DMS114 treated with DMSO at 0.1 percent for 48 hours (cell line): Measurements from ENCODE around the gene STRA8.

ENCODE experiments used
- DNase-seq: peaks from one replicate; lab custom pipeline; 2025; ENCODE audit not compliant: unreplicated experiment; lab: John Stamatoyannopoulos, UW

The STRA8 gene

DNA sequence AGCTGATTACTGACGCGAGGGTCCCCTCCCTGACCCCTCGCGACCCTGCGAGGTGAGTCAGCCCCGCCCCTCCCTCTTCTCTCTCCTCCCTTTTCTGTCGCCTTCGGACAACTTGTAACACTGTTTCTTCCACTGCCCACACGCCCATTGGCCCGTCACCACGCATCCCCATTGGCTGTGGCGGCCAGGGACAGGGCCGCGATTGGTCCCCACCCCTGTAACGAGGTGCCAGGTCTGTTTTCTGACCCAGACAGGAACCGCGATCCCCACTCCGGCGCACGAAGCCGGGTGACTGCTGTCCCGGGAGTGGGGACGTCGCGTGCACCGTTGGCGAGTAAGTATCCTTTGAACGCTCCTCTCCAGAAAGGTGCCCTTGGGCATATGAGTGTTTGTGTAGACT, at the start of gene STRA8:
Gene STRA8 (plus strand): TSS at position 269 of the 400 bp plus-strand sequence. CDS start 6,687 bp downstream, outside the sequence.
- no peak for DNase-seq

GRCh38 chr7:135184254-135184841, 49.3 kb upstream of the STRA8 start:
- DNase-seq: no peak

DNA sequence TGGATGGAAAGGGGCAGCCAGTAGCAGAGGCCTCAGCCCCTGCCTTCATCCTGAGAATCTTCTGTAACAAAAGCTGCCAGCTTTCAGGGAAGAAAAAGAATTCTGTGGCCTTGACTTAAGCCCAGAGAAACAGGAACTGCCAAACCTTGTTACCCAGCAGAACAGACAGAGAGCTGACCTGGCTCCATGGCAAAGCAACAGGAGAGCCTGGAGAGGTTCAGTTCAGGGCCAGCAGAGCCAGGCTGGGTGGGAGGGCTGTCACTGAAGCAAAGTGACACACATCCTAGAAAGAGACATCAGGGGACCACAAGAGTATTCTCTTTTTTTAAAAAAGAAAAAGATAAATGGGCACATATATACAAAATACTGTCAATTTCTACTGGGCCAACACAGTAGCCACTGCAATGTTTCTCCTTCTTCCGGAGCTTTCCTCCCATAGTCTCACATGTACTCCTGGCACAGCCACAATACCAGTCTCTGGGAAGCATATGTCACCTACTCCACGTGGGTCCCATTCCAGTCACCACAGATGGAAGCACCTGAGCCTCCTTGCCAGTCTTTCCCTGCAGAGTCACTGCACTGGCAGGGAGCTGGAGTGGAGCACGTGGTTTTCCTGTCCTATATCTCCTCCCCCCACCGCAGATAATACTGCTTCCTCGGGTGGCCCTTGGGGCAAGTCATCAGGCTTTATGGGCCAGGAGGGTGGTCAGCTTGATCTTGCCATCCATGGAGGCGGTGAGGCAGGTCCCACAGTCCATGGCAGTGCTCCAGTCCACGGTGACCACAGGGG, 48.0 kb upstream of the STRA8 start:
- no peak for DNase-seq

DNA sequence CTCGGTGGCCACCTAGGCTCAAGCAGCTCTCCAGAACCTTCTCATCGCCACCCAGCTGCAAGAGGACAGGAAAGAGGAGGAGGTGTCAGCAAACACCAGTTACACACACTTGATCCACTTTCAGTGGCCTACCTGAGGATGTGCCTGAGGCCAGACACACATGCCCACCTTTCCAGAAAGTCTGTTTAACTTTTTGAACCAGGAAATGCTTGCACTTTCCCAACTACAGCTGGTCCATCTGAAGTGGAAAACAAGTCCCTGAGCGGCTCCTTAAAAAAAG, 47.4 kb upstream of the STRA8 start:
- no peak for DNase-seq

DNA sequence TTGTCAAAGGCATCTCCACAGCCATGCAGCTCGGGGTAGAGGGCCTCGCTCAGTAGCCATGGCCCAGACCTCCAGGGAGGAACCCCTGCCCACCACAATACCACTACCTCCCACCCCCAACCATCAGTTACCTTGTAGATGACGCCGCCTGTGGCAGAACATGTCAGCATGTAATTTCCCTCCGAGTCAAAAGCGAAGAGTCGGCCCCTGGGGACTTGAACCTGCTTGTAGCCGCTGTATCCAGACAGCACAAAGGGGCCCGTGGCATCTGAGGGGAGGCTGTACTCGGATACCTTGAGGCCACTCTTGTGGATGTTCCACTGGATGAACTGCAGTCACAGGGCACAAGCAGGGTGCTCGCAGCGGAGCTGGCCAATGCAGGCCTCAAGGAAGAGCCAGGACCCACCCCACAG, 46.8 kb upstream of the STRA8 start:
- no peak for DNase-seq

DNA sequence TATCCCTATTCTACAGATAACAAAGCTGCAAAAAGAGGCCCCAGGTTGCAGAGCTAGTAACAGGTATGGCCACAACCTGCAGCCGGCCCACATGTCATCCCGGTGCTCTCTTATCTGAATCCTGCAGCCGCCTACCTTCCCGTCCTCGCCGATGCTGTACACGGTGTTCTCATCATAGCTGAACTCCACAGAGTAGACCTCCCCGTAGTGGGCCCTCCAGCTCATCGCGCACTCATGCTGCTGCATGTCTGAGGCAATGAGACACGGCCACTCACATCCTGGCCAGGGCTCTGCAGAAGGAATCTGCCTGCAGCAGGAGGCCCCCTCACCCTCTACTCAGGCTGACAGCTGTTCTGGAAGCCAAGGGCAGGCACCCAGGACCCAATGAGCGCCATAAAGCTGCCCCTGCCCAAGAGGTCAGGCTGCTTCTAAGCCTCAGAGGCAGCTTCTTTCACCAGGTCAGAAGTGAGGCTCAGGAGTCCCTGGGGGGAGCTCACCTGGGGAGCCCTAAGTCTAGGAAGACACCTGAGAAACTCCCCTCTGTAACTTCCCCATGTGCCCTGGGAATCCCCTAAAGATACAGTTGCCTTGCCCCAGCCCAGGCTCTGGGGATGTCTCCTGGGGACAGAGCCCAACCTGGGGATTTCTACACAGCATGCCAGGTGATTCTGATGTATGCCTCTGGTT, 45.2 kb upstream of the STRA8 start:
- DNase-seq: no peak

DNA sequence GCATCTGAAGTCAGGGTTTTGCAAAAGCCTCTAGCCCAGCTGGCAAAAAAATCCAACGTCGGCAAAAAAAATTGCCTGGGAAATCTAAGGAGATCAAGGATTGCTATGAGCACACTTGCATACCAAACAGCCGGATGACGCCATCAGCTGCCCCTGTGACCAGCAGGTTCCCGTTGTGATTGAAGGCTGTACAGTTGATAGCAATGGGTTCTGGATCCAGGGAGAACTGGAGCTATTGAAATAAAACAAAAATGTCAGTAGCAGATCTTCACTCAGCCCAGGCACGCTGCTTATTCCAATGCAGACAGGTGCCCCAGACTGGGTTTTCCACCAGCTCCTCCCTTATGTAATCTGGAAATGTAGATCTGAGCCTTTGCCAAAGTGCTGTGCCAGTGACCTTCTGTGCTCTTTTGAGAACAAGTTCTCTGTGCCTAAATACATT, 44.4 kb upstream of the STRA8 start:
- no peak for DNase-seq

DNA sequence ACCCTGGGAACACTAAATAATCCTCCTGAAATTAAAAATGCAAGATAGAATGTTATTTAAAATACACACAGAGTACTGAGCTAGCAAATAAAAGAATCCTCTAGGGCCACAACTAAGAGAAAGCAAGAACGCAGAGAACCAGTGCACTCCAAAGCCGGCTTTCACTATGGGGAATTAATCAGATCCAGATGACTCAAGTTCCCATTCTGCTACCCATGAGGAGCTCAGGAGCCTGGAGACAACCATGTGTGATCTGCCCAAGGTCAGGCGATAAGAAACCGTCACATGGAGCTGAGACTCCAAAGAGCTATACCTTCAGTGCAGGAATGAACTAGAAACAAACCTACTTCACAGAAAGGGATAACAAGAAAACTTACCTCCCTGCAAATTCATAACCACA, 43.7 kb upstream of the STRA8 start:
- no peak for DNase-seq

DNA sequence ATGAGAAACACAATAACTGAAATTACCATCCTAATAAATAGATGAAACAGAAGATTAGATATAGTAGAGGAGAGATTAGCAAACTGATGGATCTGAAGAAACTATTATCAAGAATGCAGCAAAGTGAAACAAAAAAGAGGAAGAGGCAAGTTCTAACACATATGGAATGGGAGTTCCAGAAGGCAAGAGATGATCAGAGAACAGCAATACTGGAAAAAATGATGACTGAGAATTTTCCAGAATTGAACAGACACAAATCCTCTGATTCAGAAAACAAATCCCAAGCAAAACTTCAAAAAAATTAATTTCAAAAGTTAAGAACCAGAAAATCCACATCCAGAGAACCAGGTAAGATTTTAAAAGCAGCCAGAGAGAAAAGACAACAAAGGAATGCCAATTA, 42.9 kb upstream of the STRA8 start:
- DNase-seq: no peak

DNA sequence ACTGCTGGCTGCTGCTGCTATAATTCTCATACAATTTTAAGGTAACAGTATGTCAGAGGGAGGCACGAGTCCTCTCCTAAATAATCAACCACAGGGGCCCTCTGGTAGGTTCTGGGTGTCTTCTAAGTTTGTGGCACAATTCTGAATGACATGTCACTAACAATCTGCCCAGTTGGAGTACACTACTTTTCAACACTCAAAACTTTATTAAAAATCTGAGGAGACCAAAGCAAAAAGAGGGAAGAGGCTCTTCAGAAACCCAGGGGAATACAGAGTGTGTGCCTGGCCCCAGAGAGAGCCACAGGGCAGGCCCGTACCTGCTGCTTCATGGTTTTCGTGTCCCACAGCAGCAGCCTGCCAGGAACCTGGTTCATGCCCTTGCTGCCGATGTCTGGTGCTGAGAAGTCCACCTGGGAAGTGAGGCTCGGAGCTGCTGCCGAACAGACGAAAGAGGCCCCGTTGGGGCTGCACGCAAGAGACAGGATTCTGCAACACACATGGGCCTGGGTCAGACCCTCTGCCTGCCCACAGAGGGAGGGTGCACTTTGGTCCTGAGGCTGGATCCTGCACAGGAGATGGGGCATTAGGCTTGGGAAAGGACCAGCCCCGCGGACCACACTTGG, 40.6 kb upstream of the STRA8 start:
- DNase-seq: no peak

DNA sequence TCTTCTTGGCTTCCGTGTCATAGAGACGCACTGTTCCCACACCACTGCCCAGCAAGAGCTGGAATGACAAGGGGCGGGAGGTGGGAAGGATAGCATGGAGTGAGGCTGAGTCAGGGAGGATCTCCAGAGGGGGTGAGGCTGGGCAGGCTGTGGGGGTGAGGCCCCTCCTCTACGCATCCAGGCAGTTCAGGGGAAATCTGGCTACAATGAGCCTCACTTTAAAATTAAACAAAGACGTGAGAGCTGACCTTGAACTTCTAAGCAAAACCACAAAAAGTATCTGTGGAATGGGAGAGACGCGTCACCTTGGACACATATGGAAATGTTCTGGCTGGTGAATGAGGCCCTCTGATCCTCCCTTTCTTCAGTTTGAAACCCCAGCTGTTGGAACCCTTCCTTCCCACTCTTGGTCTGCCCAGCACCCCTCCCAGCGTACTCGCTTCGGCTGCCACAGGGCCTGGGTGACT, 40.0 kb upstream of the STRA8 start:
- no peak for DNase-seq

DNA sequence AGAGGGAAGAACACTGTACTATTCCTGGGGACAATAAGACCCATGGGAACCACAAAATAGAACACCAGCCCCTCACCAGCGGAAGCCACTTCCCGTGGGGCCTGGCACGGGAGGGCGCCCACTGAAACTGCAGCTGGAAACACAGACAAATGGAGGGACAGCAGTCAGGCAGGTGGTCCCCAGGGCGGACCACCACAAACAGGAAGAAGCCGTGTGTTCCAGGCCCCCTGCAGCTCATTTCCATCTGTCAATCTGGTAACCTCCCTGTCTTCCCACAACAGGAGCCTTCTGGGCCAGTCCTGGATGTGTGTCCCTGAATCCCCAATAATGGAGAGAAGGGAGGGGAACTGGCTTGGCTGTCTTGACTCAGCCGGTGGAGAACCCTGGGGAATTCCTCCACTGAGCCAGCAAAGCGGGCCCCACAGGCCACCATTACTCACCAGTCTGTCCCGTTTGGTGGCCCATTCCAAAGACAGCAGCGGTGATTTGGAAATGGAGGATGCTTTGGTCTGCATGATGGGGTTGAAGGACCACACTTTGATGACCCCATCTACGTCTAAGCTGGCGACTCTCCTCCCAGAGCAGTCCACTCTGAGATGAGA, 39.0 kb upstream of the STRA8 start:
- DNase-seq: no peak

GRCh38 chr7:135195156-135195555, 38.5 kb upstream of the STRA8 start:
- no peak for DNase-seq

GRCh38 chr7:135195968-135196629, 37.5 kb upstream of the STRA8 start:
- no peak for DNase-seq

DNA sequence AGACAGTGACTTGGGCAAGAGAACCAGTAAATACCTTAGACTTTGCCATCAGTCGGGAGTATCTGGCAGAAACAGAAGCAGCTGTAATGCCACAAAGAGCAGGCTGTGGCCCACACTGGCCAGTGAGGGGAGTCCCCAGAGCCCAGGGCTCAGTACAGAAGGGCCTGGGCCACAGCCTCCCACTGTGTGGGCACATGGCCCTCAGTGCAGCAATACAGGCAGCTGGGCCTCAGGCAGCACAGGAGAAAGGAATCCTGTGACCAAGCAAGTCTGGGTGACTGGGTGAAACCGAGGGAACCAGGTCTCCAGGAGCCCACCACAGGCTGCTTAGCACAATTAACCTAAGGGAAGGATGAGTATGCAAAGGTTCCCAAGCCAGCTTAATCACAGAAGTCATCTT, 36.3 kb upstream of the STRA8 start:
- no peak for DNase-seq

DNA sequence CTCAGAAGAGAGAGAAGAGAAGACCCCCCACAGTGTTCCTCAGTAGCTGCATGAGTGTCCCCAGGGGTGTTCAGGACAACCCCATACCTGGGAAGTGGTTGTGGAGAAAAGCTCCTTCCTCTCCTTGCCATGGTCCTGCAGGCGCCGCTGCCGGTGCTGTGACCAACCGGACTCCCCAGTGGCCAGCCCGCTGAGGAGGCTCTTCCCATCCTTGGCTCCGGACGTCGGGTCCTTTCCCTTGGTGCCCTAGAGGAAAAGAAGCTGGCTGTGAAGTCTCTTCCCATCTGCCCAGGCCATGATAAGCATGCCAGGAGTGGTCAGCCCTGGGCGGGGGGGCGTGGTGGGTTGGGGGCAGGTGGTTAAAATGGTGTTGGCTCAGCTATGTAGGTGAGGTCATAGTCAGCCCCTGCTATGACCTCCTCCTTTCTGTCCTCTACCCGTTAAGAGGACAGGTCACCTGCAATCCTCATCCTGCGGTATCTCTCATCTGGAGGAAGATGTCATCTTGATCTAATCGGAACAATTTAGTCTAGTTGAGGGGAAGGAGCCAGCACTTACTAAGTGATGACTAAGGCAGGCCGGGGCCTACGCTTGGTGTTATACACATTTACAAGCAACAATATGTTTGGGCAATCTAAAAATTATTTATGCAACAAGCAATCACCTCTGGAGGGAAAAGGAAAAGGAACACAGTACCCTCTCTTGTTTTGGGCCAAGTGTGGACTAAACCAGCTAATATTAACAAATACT, 35.6 kb upstream of the STRA8 start:
- no peak for DNase-seq

- no peak for DNase-seq
Observed at GRCh38 chr7:135199439-135199838, 34.2 kb upstream of the STRA8 start.

- DNase-seq: no peak
Observed at GRCh38 chr7:135200821-135201331, 32.8 kb upstream of the STRA8 start.

DNA sequence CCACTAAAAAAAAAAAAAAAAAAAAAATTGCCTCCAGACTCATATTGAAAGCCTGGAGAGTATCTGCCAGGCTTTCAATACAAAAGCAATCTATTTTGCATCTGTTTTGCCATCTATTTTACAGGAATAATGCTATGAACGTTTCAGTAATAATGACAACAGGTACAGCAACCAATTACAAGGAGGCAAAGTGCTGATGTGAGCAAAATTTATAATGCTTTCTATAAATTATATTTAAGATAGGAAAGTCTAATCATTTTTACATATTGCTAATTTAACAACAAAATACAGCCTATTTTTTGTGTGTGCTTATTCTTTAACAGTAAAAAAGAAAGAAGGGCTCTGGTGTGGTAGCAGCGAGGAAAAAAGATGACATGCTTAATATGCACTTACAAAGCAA, 32.3 kb upstream of the STRA8 start:
- no peak for DNase-seq

GRCh38 chr7:135204341-135204749, 29.3 kb upstream of the STRA8 start:
- no peak for DNase-seq
